Stimulated activated CD4-positive, alpha-beta T cell treated with anti-CD3 and anti-CD28 coated beads, Interleukin-4, amount 100 ng/mL, for 4 hours (primary cell): ENCODE results near the gene SMIM1.
A peak's percentile ranks its signal among the peaks of the same experiment; 100 is the strongest.

Experiments used
- DNase-seq, 2 experiments: peaks; one replicate each; pipeline ENCODE4 v3.0.0-alpha.2; 2020

SMIM1 gene

GRCh38 chr1:3777647-3778589 is 5.4 kb downstream of the SMIM1 start:
- DNase-seq, result no peak

GRCh38 chr1:3778590-3779264 is 6.2 kb downstream of the SMIM1 start:
- DNase-seq, result no peak

GRCh38 chr1:3779265-3779911 is 6.8 kb downstream of the SMIM1 start:
- DNase-seq, result no peak

- no peak for DNase-seq
Measured at GRCh38 chr1:3779912-3780416, 7.4 kb downstream of the SMIM1 start.

GRCh38 chr1:3780901-3781300 is 8.4 kb downstream of the SMIM1 start:
- no peak for DNase-seq

GRCh38 chr1:3783651-3784474 is 11.3 kb downstream of the SMIM1 start:
- no peak for DNase-seq

GRCh38 chr1:3785045-3785444 is 12.5 kb downstream of the SMIM1 start:
- no peak for DNase-seq

- DNase-seq, result no peak
Measured at GRCh38 chr1:3785456-3786157, 13.1 kb downstream of the SMIM1 start.

- DNase-seq, result no peak
Measured at GRCh38 chr1:3786468-3787348, 14.2 kb downstream of the SMIM1 start.

GRCh38 chr1:3787349-3787715 is 14.8 kb downstream of the SMIM1 start:
- peak in 1 of 2 experiments; percentile 34 for DNase-seq

- no peak for DNase-seq
Measured at GRCh38 chr1:3787745-3788605, 15.4 kb downstream of the SMIM1 start.

GRCh38 chr1:3788756-3789420 is 16.3 kb downstream of the SMIM1 start:
- no peak for DNase-seq

GRCh38 chr1:3789421-3790300 is 17.1 kb downstream of the SMIM1 start:
- DNase-seq, result no peak

GRCh38 chr1:3790500-3790923 is 18.0 kb downstream of the SMIM1 start:
- DNase-seq, result no peak

GRCh38 chr1:3790952-3791351 is 18.4 kb downstream of the SMIM1 start:
- no peak for DNase-seq

- no peak for DNase-seq
Measured at GRCh38 chr1:3795453-3796214, 23.1 kb downstream of the SMIM1 start.
